SK-N-SH treated with all-trans-retinoic acid at 6 μM for 48 hours (cell line): ENCODE results near the gene AHI1.

Experiments
- ATAC-seq: fragments of 200-7000 bp; cut with Tn5 transposase; 3 replicates; pipeline ENCODE4 v1.9.1; 2020; ENCODE audit warnings: mild to moderate bottlenecking, moderate library complexity
- ARNTL ChIP-seq: fragments of 450-650 bp; formaldehyde crosslinking; IDR thresholded peaks from 2 replicates; pipeline ENCODE4 v1.5.0; 2020; ENCODE audit warnings: low read depth, mild to moderate bottlenecking, moderate library complexity, borderline replicate concordance
- BACH2 ChIP-seq: fragments of 250-450 bp; sonication (Bioruptor Pico); IDR thresholded peaks from 2 replicates; pipeline ENCODE4 v1.9.0; 2021; ENCODE audit warnings: mild to moderate bottlenecking, borderline replicate concordance
- CREB5 ChIP-seq: fragments of 250-450 bp; sonication (Bioruptor Pico); IDR thresholded peaks from 2 replicates; pipeline ENCODE4 v1.5.1; 2020; ENCODE audit warnings: low read depth, mild to moderate bottlenecking, moderate library complexity
- CSDC2 ChIP-seq: fragments of 250-450 bp; sonication (Bioruptor Pico); IDR thresholded peaks from 2 replicates; pipeline ENCODE4 v1.5.0; 2020; ENCODE audit warnings: mild to moderate bottlenecking, moderate library complexity
- CSRNP3 ChIP-seq: fragments of 250-450 bp; sonication (Bioruptor Pico); IDR thresholded peaks from 2 replicates; pipeline ENCODE4 v1.5.1; 2021; ENCODE audit warnings: mild to moderate bottlenecking, moderate library complexity
- ESRRG ChIP-seq: fragments of 250-450 bp; sonication (Bioruptor Pico); IDR thresholded peaks from 2 replicates; pipeline ENCODE4 v1.6.1; 2021; ENCODE audit warnings: mild to moderate bottlenecking
- GLIS3 ChIP-seq: fragments of 250-450 bp; sonication (Bioruptor Pico); IDR thresholded peaks from 2 replicates; pipeline ENCODE4 v1.5.0; 2020; ENCODE audit warnings: mild to moderate bottlenecking, moderate library complexity
- ISL1 ChIP-seq: fragments of 250-450 bp; sonication (Bioruptor Pico); IDR thresholded peaks from 2 replicates; pipeline ENCODE4 v2.1.2; 2022; ENCODE audit warnings: mild to moderate bottlenecking, moderate library complexity
- OSR1 ChIP-seq: fragments of 250-450 bp; sonication (Bioruptor Pico); IDR thresholded peaks from 2 replicates; pipeline ENCODE4 v1.8.0; 2022; ENCODE audit warnings: moderate library complexity, mild to moderate bottlenecking, inconsistent platforms
- PATZ1 ChIP-seq: fragments of 250-450 bp; sonication (Bioruptor Pico); IDR thresholded peaks from 2 replicates; pipeline ENCODE4 v1.8.0; 2020; ENCODE audit warnings: mild to moderate bottlenecking, moderate library complexity, borderline replicate concordance
- POU6F1 ChIP-seq: fragments of 250-450 bp; sonication (Bioruptor Pico); IDR thresholded peaks from 2 replicates; pipeline ENCODE4 v1.8.0; 2021; ENCODE audit warnings: low read depth, mild to moderate bottlenecking, moderate library complexity, borderline replicate concordance
- PPARA ChIP-seq: fragments of 250-450 bp; sonication (Bioruptor Pico); IDR thresholded peaks from 2 replicates; pipeline ENCODE4 v1.5.0; 2020; ENCODE audit warnings: mild to moderate bottlenecking, borderline replicate concordance
- RARB ChIP-seq: fragments of 250-450 bp; sonication (Bioruptor Pico); IDR thresholded peaks from 2 replicates; pipeline ENCODE4 v1.8.0; 2021; ENCODE audit warnings: mild to moderate bottlenecking, moderate library complexity
- SNAI2 ChIP-seq: fragments of 250-450 bp; sonication (Bioruptor Pico); IDR thresholded peaks from 2 replicates; pipeline ENCODE4 v1.5.0; 2020; ENCODE audit warnings: mild to moderate bottlenecking, moderate library complexity
- TCF4 ChIP-seq: fragments of 250-450 bp; sonication (Bioruptor Pico); IDR thresholded peaks from 2 replicates; pipeline ENCODE4 v1.8.0; 2021; ENCODE audit warnings: mild to moderate bottlenecking, moderate library complexity, borderline replicate concordance
- TOX ChIP-seq: fragments of 250-450 bp; sonication (Bioruptor Pico); IDR thresholded peaks from 2 replicates; pipeline ENCODE4 v1.8.0; 2021; ENCODE audit warnings: mild to moderate bottlenecking, moderate library complexity, borderline replicate concordance
- TSHZ2 ChIP-seq: fragments of 250-450 bp; sonication (Bioruptor Pico); IDR thresholded peaks from 2 replicates; pipeline ENCODE4 v1.5.0; 2020; ENCODE audit warnings: mild to moderate bottlenecking, moderate library complexity
- ZC3H10 ChIP-seq: fragments of 250-450 bp; sonication (Bioruptor Pico); IDR thresholded peaks from 2 replicates; pipeline ENCODE4 v1.5.1; 2021; ENCODE audit warnings: mild to moderate bottlenecking, moderate library complexity
- ZFP3 ChIP-seq: fragments of 250-450 bp; sonication (Bioruptor Pico); IDR thresholded peaks from 2 replicates; pipeline ENCODE4 v1.5.0; 2020; ENCODE audit warnings: mild to moderate bottlenecking, moderate library complexity
- ZFP30 ChIP-seq: fragments of 450-650 bp; formaldehyde crosslinking; IDR thresholded peaks from 2 replicates; pipeline ENCODE4 v1.5.0; 2022; ENCODE audit warnings: mild to moderate bottlenecking, moderate library complexity
- ZNF565 ChIP-seq: fragments of 450-650 bp; formaldehyde crosslinking; conservative IDR thresholded peaks from 2 replicates; pipeline ENCODE4 v1.5.0; 2020; ENCODE audit warnings: low read depth, mild to moderate bottlenecking, moderate library complexity
- ZNF70 ChIP-seq: fragments of 450-650 bp; formaldehyde crosslinking; IDR thresholded peaks from 2 replicates; pipeline ENCODE4 v1.5.0; 2020; ENCODE audit warnings: mild to moderate bottlenecking, moderate library complexity
- ZNF8 ChIP-seq: fragments of 450-650 bp; formaldehyde crosslinking; IDR thresholded peaks from 2 replicates; pipeline ENCODE4 v1.5.0; 2020; ENCODE audit warnings: mild to moderate bottlenecking, moderate library complexity

The AHI1 gene

GRCh38 chr6:135271626-135272025, 225.9 kb downstream of the AHI1 start:
- no peak for ATAC-seq
- no peak for TF ChIP-seq TCF4 (CRISPR knock-in tag)
- TF ChIP-seq CSDC2 (CRISPR knock-in tag), result no peak
- no peak for TF ChIP-seq CSRNP3
- TF ChIP-seq CREB5, result no peak
- no peak for TF ChIP-seq ZFP3 (CRISPR knock-in tag)
- no peak for TF ChIP-seq TSHZ2
- no peak for TF ChIP-seq PATZ1 (CRISPR knock-in tag)
- TF ChIP-seq ZFP30 (CRISPR knock-in tag), result no peak
- TF ChIP-seq ZNF70 (CRISPR knock-in tag), result no peak
- TF ChIP-seq ESRRG, result no peak
- TF ChIP-seq POU6F1 (CRISPR knock-in tag), result no peak
- TF ChIP-seq GLIS3 (CRISPR knock-in tag), result no peak
- TF ChIP-seq PPARA (CRISPR knock-in tag), result no peak
- no peak for TF ChIP-seq ZNF8 (CRISPR knock-in tag)
- no peak for TF ChIP-seq ISL1
- no peak for TF ChIP-seq OSR1
- no peak for TF ChIP-seq TOX (CRISPR knock-in tag)
- no peak for TF ChIP-seq SNAI2 (CRISPR knock-in tag)
- TF ChIP-seq ZNF565 (CRISPR knock-in tag), result no peak
- no peak for TF ChIP-seq RARB (CRISPR knock-in tag)

- TF ChIP-seq CSDC2 (CRISPR knock-in tag) (no peak), ARNTL (CRISPR knock-in tag) (no peak), CREB5 (no peak), TSHZ2 (no peak), ZFP3 (CRISPR knock-in tag) (no peak), RARB (CRISPR knock-in tag) (no peak), ZFP30 (CRISPR knock-in tag) (no peak), TCF4 (CRISPR knock-in tag) (no peak), ZNF8 (CRISPR knock-in tag) (no peak), ZC3H10 (CRISPR knock-in tag) (no peak), BACH2 (CRISPR knock-in tag) (no peak), PPARA (CRISPR knock-in tag) (no peak), OSR1 (no peak)
- ATAC-seq, result no peak
Measured at GRCh38 chr6:135270676-135271536, 226.6 kb downstream of the AHI1 start.
